H9 (cell line): ENCODE results near the gene DPF3. TPM values are rescaled to one million over a fixed set of nuclear protein-coding genes. Genes with fewer than 3 reads are reported as not detected.

Source experiments
- DNase-seq: peaks from one replicate; pipeline ENCODE4 v3.0.0-alpha.2; 2017
- H2AFZ ChIP-seq: one replicate; pipeline ENCODE4 v1.6.1; 2013; ENCODE audit warnings: mild to moderate bottlenecking, low read length, control low read depth, moderate library complexity
- H2AK5ac ChIP-seq: 2 replicates; pipeline ENCODE4 v1.6.1; 2013; ENCODE audit warnings: low read length, control low read depth, mixed read lengths; ENCODE audit not compliant: insufficient read length
- H2BK120ac ChIP-seq: one replicate; pipeline ENCODE4 v1.6.1; 2013; ENCODE audit warnings: low read depth, mild to moderate bottlenecking, low read length, control low read depth, inconsistent platforms; ENCODE audit not compliant: poor library complexity, severe bottlenecking
- H2BK12ac ChIP-seq: 2 replicates; pipeline ENCODE4 v1.6.1; 2013; ENCODE audit warnings: low read length, control low read depth, mixed read lengths, low read depth; ENCODE audit not compliant: insufficient read length
- H2BK15ac ChIP-seq: 2 replicates; pipeline ENCODE4 v1.6.1; 2013; ENCODE audit warnings: low read depth, low read length, control low read depth
- H2BK20ac ChIP-seq: one replicate; pipeline ENCODE4 v1.6.1; 2013; ENCODE audit warnings: low read depth, mild to moderate bottlenecking, low read length, control low read depth, inconsistent platforms; ENCODE audit not compliant: poor library complexity, severe bottlenecking
- H2BK5ac ChIP-seq: 2 replicates; pipeline ENCODE4 v1.6.1; 2013; ENCODE audit warnings: low read length, control low read depth, mixed read lengths; ENCODE audit not compliant: insufficient read length
- H3K14ac ChIP-seq: 2 replicates; pipeline ENCODE4 v1.6.1; 2013; ENCODE audit warnings: low read length, control low read depth; ENCODE audit not compliant: insufficient read depth
- H3K18ac ChIP-seq: 2 replicates; pipeline ENCODE4 v1.6.1; 2013; ENCODE audit warnings: low read depth, mild to moderate bottlenecking, mixed read lengths, low read length, control low read depth; ENCODE audit not compliant: insufficient read length
- H3K23ac ChIP-seq: 2 replicates; pipeline ENCODE4 v1.6.1; 2013; ENCODE audit warnings: low read length, control low read depth, mixed read lengths, low read depth; ENCODE audit not compliant: insufficient read length
- H3K23me2 ChIP-seq: 2 replicates; pipeline ENCODE4 v1.6.1; 2013; ENCODE audit warnings: low read depth, mild to moderate bottlenecking, mixed read lengths, low read length, control low read depth; ENCODE audit not compliant: insufficient read length, poor library complexity, severe bottlenecking
- H3K27ac ChIP-seq: 2 replicates; pipeline ENCODE4 v1.5.1; 2013; ENCODE audit warnings: low read length, control low read depth, mixed read lengths, low read depth; ENCODE audit not compliant: insufficient read length
- H3K27me3 ChIP-seq: 2 replicates; pipeline ENCODE4 v1.6.1; 2013; ENCODE audit warnings: low read length, control low read depth, inconsistent platforms; ENCODE audit not compliant: insufficient read depth
- H3K4ac ChIP-seq: 2 replicates; pipeline ENCODE4 v1.6.1; 2013; ENCODE audit warnings: low read depth, mild to moderate bottlenecking, control low read depth, inconsistent platforms, low read length, moderate library complexity
- H3K4me1 ChIP-seq: 2 replicates; pipeline ENCODE4 v1.6.1; 2013; ENCODE audit warnings: low read length, control low read depth, inconsistent platforms; ENCODE audit not compliant: insufficient read depth
- H3K4me2 ChIP-seq: 2 replicates; pipeline ENCODE4 v1.6.1; 2013; ENCODE audit warnings: low read length, control low read depth, mixed read lengths; ENCODE audit not compliant: insufficient read length, insufficient read depth
- H3K56ac ChIP-seq: 2 replicates; pipeline ENCODE4 v1.6.1; 2013; ENCODE audit warnings: low read depth, mild to moderate bottlenecking, mixed read lengths, low read length, control low read depth; ENCODE audit not compliant: insufficient read length
- H3K79me1 ChIP-seq: 2 replicates; pipeline ENCODE4 v1.6.1; 2013; ENCODE audit warnings: low read depth, mild to moderate bottlenecking, moderate library complexity, low read length, control low read depth, inconsistent platforms; ENCODE audit not compliant: insufficient read depth, poor library complexity, severe bottlenecking
- H3K79me2 ChIP-seq: 2 replicates; pipeline ENCODE4 v1.6.1; 2013; ENCODE audit warnings: low read length, control low read depth, inconsistent platforms; ENCODE audit not compliant: insufficient read depth
- H3K9ac ChIP-seq: 2 replicates; pipeline ENCODE4 v1.6.1; 2013; ENCODE audit warnings: low read length, control low read depth, mixed read lengths; ENCODE audit not compliant: insufficient read length; ENCODE audit errors: extremely low read depth
- H3K9me3 ChIP-seq: one replicate; pipeline ENCODE4 v1.6.1; 2013; ENCODE audit warnings: low read depth, low read length, inconsistent platforms; ENCODE audit not compliant: control insufficient read depth
- H3T11ph ChIP-seq: one replicate; pipeline ENCODE4 v1.6.1; 2013; ENCODE audit warnings: mild to moderate bottlenecking, low read length, control low read depth, inconsistent platforms
- H4K20me1 ChIP-seq: one replicate; pipeline ENCODE4 v1.6.1; 2013; ENCODE audit not compliant: control insufficient read depth, insufficient read length, insufficient read depth
- H4K5ac ChIP-seq: 2 replicates; pipeline ENCODE4 v1.6.1; 2013; ENCODE audit warnings: low read depth, mild to moderate bottlenecking, mixed read lengths, low read length, control low read depth; ENCODE audit not compliant: insufficient read length
- H4K8ac ChIP-seq: replicated peaks from 2 replicates; pipeline ENCODE4 v1.6.1; 2013; ENCODE audit warnings: low read length, control low read depth, mixed read lengths, low read depth; ENCODE audit not compliant: insufficient read length
- H4K91ac ChIP-seq: 2 replicates; pipeline ENCODE4 v1.6.1; 2013; ENCODE audit warnings: low read depth, mild to moderate bottlenecking, moderate library complexity, mixed read lengths, low read length, control low read depth; ENCODE audit not compliant: insufficient read length
- H3K27ac Mint-ChIP-seq, 3 experiments: 2 replicates in 2 of 3; 3 replicates in 1 of 3; pipeline ENCODE4 v1.8.0; 2020 to 2021; ENCODE audit warnings: mixed read lengths in 3 of 3, mild to moderate bottlenecking in 1 of 3, moderate library complexity in 1 of 3
- H3K27me3 Mint-ChIP-seq: 2 replicates; pipeline ENCODE4 v1.8.0; 2021; ENCODE audit warnings: low read depth, mild to moderate bottlenecking, moderate library complexity, mixed read lengths
- H3K36me3 Mint-ChIP-seq, 3 experiments: 2 replicates in 2 of 3; 3 replicates in 1 of 3; pipeline ENCODE4 v1.8.0; 2020 to 2021; ENCODE audit warnings: low read depth in 3 of 3, mixed read lengths in 3 of 3; ENCODE audit not compliant: insufficient read depth in 1 of 3
- H3K4me1 Mint-ChIP-seq, 2 experiments: 2 replicates each; pipeline ENCODE4 v1.8.0; 2020; ENCODE audit warnings: mixed read lengths in 2 of 2
- H3K4me3 Mint-ChIP-seq, 2 experiments: 2 replicates in 1 of 2; 3 replicates in 1 of 2; pipeline ENCODE4 v1.8.0; 2020 to 2021; ENCODE audit warnings: mild to moderate bottlenecking in 2 of 2, mixed read lengths in 2 of 2, moderate library complexity in 1 of 2
- H3K9me3 Mint-ChIP-seq, 2 experiments: 2 replicates in 1 of 2; 3 replicates in 1 of 2; pipeline ENCODE4 v1.8.0; 2020; ENCODE audit warnings: mild to moderate bottlenecking in 2 of 2, mixed read lengths in 2 of 2, moderate library complexity in 1 of 2
- CTCF ChIP-seq: fragments of 200-600 bp; sonication (generic); conservative IDR thresholded peaks from 3 replicates; pipeline ENCODE4 v1.8.0; 2021; ENCODE audit warnings: antibody characterized with exemption, mild to moderate bottlenecking
- WGBS: extraction: QIAGEN DNeasy Blood & Tissue Kit; methylation state at CpG from one replicate; pipeline ENCODE4 v1.1.7; 2013; ENCODE audit warnings: missing lambda C conversion rate, low lambda C conversion rate, mixed read lengths; ENCODE audit not compliant: insufficient read length; ENCODE audit errors: extremely low coverage; 5-methylcytosine and 5-hydroxymethylcytosine counted together
- total RNA-seq: library from RNA; stranded (reverse); gene quantifications from 2 replicates; pipeline ENCODE4 v1.2.1, GENCODE V29; 2021

The DPF3 gene
- total RNA-seq, 1 experiment from 2014 or later: not detected

GRCh38 chr14:72690324-72690723, 203.6 kb downstream of the DPF3 start:
- H3K36me3 Mint-ChIP-seq: peaks cover 0 to 4% (median 1%) of the 10 kb centered on the region in 3 experiments; a peak in 4 of 7 replicates
- WGBS: no CpG with 5 or more reads among the region's 14 CpGs
- no peak overlapping the region for H4K8ac ChIP-seq

More at GRCh38 chr14:72690324-72690723, 203.6 kb downstream of the DPF3 start:
- Histone ChIP-seq H3K9me3 (no peaks in the 10 kb centered on the region), H3K18ac (no peak overlapping the region), H3K23ac (no peak overlapping the region), H2BK12ac (no peak overlapping the region), H3K79me2 (no peaks in the 10 kb centered on the region), H4K91ac (no peak overlapping the region), H2AFZ (no peak overlapping the region), H2BK5ac (no peak overlapping the region), H3K4ac (no peak overlapping the region), H3K27me3 (no peaks in the 10 kb centered on the region), H3K14ac (no peak overlapping the region), H4K5ac (no peak overlapping the region), H2BK15ac (no peak overlapping the region), H3K9ac (no peak overlapping the region), H3K56ac (no peak overlapping the region), H3K79me1 (no peaks in the 10 kb centered on the region), H4K20me1 (no peaks in the 10 kb centered on the region), H2BK120ac (no peak overlapping the region), H3K23me2 (no peaks in the 10 kb centered on the region), H2AK5ac (no peak overlapping the region), H3K27ac (no peak overlapping the region), H3K4me2 (no peak overlapping the region), H2BK20ac (no peak overlapping the region), H3T11ph (no peak overlapping the region), H3K4me1 (peaks cover 2% of the 10 kb centered on the region; the same call in 1 of the 2 replicates)
- no peak overlapping the region for H3K27ac Mint-ChIP-seq
- no peak for DNase-seq
- H3K9me3 Mint-ChIP-seq: peaks cover 5% of the 10 kb centered on the region in 2 experiments; a peak in 4 of 5 replicates
- peaks cover 9 to 23% of the 10 kb centered on the region in 2 experiments for H3K4me1 Mint-ChIP-seq
- no peak overlapping the region for H3K4me3 Mint-ChIP-seq
- no peak for TF ChIP-seq CTCF
- no peaks in the 10 kb centered on the region; the same call in 1 of the 2 replicates for H3K27me3 Mint-ChIP-seq
